Endodermal cell (in vitro differentiated cells): ENCODE results near the gene PPP2R2C. TPM values are rescaled to one million over a fixed set of nuclear protein-coding genes. Genes with fewer than 3 reads are reported as not detected.

Experiments
- DNase-seq: peaks from one replicate; pipeline ENCODE4 v3.0.0-alpha.2; 2017
- H3K27ac ChIP-seq: 2 replicates; pipeline ENCODE4 v1.5.1; 2013; ENCODE audit warnings: mild to moderate bottlenecking, low read depth, low read length, moderate library complexity
- H3K27me3 ChIP-seq: 2 replicates; pipeline ENCODE4 v1.6.1; 2013; ENCODE audit warnings: mild to moderate bottlenecking, low read length, moderate library complexity; ENCODE audit not compliant: insufficient read depth, control insufficient read depth, poor library complexity, severe bottlenecking
- H3K36me3 ChIP-seq: 2 replicates; pipeline ENCODE4 v1.7.0; 2013; ENCODE audit warnings: mild to moderate bottlenecking, low read length, moderate library complexity; ENCODE audit not compliant: control insufficient read depth, insufficient read depth
- H3K4me1 ChIP-seq: one replicate; pipeline ENCODE4 v1.7.0; 2013; ENCODE audit warnings: low read length; ENCODE audit not compliant: control insufficient read depth, insufficient read depth
- H3K4me3 ChIP-seq: 2 replicates; pipeline ENCODE4 v1.5.1; 2013; ENCODE audit warnings: mild to moderate bottlenecking, low read length, moderate library complexity
- H3K9ac ChIP-seq: 2 replicates; pipeline ENCODE4 v1.6.1; 2013; ENCODE audit warnings: mild to moderate bottlenecking, low read length, moderate library complexity; ENCODE audit not compliant: poor library complexity, severe bottlenecking; ENCODE audit errors: extremely low read depth
- H3K9me3 ChIP-seq: 2 replicates; pipeline ENCODE4 v1.6.1; 2013; ENCODE audit warnings: mild to moderate bottlenecking, low read length, moderate library complexity; ENCODE audit not compliant: control insufficient read depth
- H3K27ac Mint-ChIP-seq: 2 replicates; pipeline ENCODE4 v1.8.0; 2020; ENCODE audit warnings: mixed read lengths
- H3K27me3 Mint-ChIP-seq: 2 replicates; pipeline ENCODE4 v1.8.0; 2021; ENCODE audit warnings: mild to moderate bottlenecking, mixed read lengths; ENCODE audit not compliant: insufficient read depth
- H3K36me3 Mint-ChIP-seq: 2 replicates; pipeline ENCODE4 v1.8.0; 2020; ENCODE audit warnings: low read depth, mixed read lengths
- H3K4me1 Mint-ChIP-seq: 2 replicates; pipeline ENCODE4 v1.8.0; 2020; ENCODE audit warnings: mixed read lengths
- H3K4me3 Mint-ChIP-seq: 2 replicates; pipeline ENCODE4 v1.8.0; 2020; ENCODE audit warnings: mild to moderate bottlenecking, moderate library complexity, mixed read lengths
- H3K9me3 Mint-ChIP-seq: 2 replicates; pipeline ENCODE4 v1.8.0; 2020; ENCODE audit warnings: mild to moderate bottlenecking, mixed read lengths
- WGBS, 2 experiments: methylation state at CpG; one replicate each; pipeline versions ENCODE4 v1.1.5 to v1.1.7; 2013; ENCODE audit warnings: missing lambda C conversion rate in 2 of 2, mixed read lengths in 1 of 2; ENCODE audit not compliant: insufficient coverage in 1 of 2, insufficient read length in 1 of 2; 5-methylcytosine and 5-hydroxymethylcytosine counted together
- total RNA-seq, 2 donors: library from RNA; stranded (reverse); fragmentation: NEBNext Ultra II Directional in 1 of 2; extraction: Animal tissue kit (Norgen Biotek cat#: 25700) in 1 of 2; gene quantifications; 2 replicates in 1 of 2; 3 replicates in 1 of 2; pipeline ENCODE4 v1.2.1, GENCODE V29; 2021
- TF ChIP-seq, protein P1 (sequence below): fragments of 200-600 bp; sonication (generic); conservative IDR thresholded peaks from 2 replicates; pipeline ENCODE4 v1.5.0; 2021; ENCODE audit warnings: antibody characterized with exemption, mild to moderate bottlenecking

Gene PPP2R2C
- total RNA-seq, 2 donors from 2014 or later, result 4.4 to 19.2 TPM

DNA sequence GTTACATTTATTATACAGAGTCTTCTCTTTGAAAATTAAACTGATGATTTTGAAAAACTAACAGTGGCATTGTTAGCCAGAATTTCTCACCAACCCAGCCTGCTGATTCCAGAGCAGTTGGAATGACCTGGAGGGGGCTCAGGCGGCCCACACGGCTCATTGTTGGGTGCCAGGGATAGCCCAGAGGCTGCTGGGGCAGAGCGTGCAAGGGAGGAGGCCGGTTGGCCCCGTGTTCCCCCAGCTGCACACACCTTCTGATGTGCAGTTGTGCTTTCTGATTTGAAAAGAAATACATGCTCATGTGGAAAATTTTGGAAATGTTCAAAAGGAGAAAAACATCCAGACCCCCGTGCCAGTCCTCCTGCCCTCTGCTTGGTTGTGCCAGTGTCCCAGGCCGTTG lies 182.2 kb downstream of the PPP2R2C start:
- Mint-ChIP-seq H3K9me3 (no peaks in the 10 kb centered on the region), H3K4me1 (no peaks in the 10 kb centered on the region), H3K4me3 (no peak overlapping the region), H3K36me3 (peaks cover 41% of the 10 kb centered on the region), H3K27ac (no peak overlapping the region), H3K27me3 (no peaks in the 10 kb centered on the region)
- no peaks in the 10 kb centered on the region for H3K9me3 ChIP-seq
- H3K4me1 ChIP-seq, result no peaks in the 10 kb centered on the region
- H3K27ac ChIP-seq, result no peak overlapping the region
- no peak for DNase-seq
- no peak overlapping the region for H3K4me3 ChIP-seq
- TF ChIP-seq, protein P1, sequence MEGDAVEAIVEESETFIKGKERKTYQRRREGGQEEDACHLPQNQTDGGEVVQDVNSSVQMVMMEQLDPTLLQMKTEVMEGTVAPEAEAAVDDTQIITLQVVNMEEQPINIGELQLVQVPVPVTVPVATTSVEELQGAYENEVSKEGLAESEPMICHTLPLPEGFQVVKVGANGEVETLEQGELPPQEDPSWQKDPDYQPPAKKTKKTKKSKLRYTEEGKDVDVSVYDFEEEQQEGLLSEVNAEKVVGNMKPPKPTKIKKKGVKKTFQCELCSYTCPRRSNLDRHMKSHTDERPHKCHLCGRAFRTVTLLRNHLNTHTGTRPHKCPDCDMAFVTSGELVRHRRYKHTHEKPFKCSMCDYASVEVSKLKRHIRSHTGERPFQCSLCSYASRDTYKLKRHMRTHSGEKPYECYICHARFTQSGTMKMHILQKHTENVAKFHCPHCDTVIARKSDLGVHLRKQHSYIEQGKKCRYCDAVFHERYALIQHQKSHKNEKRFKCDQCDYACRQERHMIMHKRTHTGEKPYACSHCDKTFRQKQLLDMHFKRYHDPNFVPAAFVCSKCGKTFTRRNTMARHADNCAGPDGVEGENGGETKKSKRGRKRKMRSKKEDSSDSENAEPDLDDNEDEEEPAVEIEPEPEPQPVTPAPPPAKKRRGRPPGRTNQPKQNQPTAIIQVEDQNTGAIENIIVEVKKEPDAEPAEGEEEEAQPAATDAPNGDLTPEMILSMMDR, result no peak
- H3K9ac ChIP-seq, result no peak overlapping the region
- H3K27me3 ChIP-seq, result no peaks in the 10 kb centered on the region
- WGBS, 2 experiments, result 95 to 100% methylated on average over 5 to 7 of the region's 7 CpGs
- peaks cover 12% of the 10 kb centered on the region for H3K36me3 ChIP-seq

DNA sequence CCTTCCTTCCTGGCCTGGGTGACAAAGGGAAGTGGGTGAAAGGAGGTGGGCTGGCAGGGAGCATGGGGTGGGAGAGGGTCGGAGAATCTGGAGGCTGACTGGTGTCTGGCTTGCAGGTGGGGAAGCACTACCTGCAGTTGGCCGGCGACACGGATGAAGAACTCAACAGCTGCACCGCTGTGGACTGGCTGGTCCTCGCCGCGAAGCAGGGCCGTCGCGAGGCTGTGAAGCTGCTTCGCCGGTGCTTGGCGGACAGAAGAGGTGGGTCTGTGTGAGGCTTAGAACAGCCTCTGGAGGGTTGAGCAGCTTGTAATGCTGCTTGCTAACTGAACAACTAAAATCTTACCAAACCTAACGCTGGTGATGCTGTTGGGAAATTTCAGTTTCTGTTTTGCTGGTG lies 183.5 kb downstream of the PPP2R2C start:
- WGBS, 2 experiments, result 91 to 95% methylated on average over 8 to 15 of the region's 15 CpGs
- H3K9me3 ChIP-seq, result no peaks in the 10 kb centered on the region
- H3K36me3 ChIP-seq, result peaks cover 12% of the 10 kb centered on the region
- no peaks in the 10 kb centered on the region for H3K4me1 Mint-ChIP-seq
- no peak overlapping the region for H3K4me3 ChIP-seq
- no peaks in the 10 kb centered on the region for H3K4me1 ChIP-seq
- H3K9ac ChIP-seq, result no peak overlapping the region
- H3K4me3 Mint-ChIP-seq, result no peak overlapping the region
- no peak overlapping the region for H3K27ac Mint-ChIP-seq
- H3K27me3 ChIP-seq, result no peaks in the 10 kb centered on the region
- peaks cover 29% of the 10 kb centered on the region for H3K36me3 Mint-ChIP-seq
- DNase-seq, result no peak
- no peaks in the 10 kb centered on the region for H3K27me3 Mint-ChIP-seq
- H3K27ac ChIP-seq, result no peak overlapping the region
- TF ChIP-seq, protein P1, result no peak
- no peaks in the 10 kb centered on the region for H3K9me3 Mint-ChIP-seq

DNA sequence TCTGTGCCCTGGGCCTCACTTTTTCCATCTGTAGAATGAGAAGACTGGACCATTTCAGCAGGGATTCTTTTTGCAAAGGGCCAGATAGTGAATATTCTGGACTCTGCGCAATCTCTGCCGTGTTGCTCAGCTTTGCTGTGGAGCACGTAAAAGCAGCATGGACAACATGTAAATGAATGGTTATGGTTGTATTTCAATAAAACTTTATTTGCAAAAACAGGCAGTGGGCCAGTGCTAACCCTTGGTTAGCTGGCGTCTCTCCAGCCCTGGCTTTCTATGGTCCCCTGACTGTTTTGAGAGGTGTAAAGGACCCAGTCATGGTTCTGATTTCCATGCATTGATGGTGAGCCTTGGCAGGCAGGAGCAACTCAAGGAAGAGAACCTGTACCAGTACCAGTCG lies 184.1 kb downstream of the PPP2R2C start:
- Histone ChIP-seq H3K27ac (no peak overlapping the region), H3K36me3 (peaks cover 12% of the 10 kb centered on the region), H3K9ac (no peak overlapping the region), H3K9me3 (no peaks in the 10 kb centered on the region), H3K27me3 (no peaks in the 10 kb centered on the region), H3K4me1 (no peaks in the 10 kb centered on the region), H3K4me3 (no peak overlapping the region)
- TF ChIP-seq, protein P1, result no peak
- Mint-ChIP-seq H3K27me3 (no peaks in the 10 kb centered on the region), H3K9me3 (no peaks in the 10 kb centered on the region), H3K4me1 (no peaks in the 10 kb centered on the region), H3K4me3 (no peak overlapping the region), H3K27ac (no peak overlapping the region), H3K36me3 (peaks cover 27% of the 10 kb centered on the region)
- DNase-seq, result no peak
- WGBS, 2 experiments, result 92 to 97% methylated on average over 4 to 5 of the region's 5 CpGs
